ENCODE results near the gene FTSJ3.

- TF ChIP-seq ZNF280D (CRISPR knock-in tag; IDR thresholded peaks at IDR 0.05) (no peak), EP300 (IDR thresholded peaks at IDR 0.05; ENCODE audit: low read depth in 2 of 2, low read length in 2 of 2) (no peak), EP300 (CRISPR knock-in tag; IDR thresholded peaks at IDR 0.05; ENCODE audit: borderline replicate concordance) (no peak), POLR2A (IDR thresholded peaks at IDR 0.05; ENCODE audit: insufficient read depth in 1 of 2, low read depth in 2 of 2, low read length in 2 of 2) (no peak), GATA4 (IDR thresholded peaks at IDR 0.05; ENCODE audit: borderline replicate concordance, low read depth) (no peak), GTF2F1 (IDR thresholded peaks at IDR 0.05; ENCODE audit: low read length) (no peak), PHF8 (CRISPR knock-in tag; IDR thresholded peaks at IDR 0.05) (peak; percentile 55; the same call in 1 of the 2 replicates), AKNA (CRISPR knock-in tag; IDR thresholded peaks at IDR 0.05; ENCODE audit: borderline replicate concordance) (no peak), MAFG (CRISPR knock-in tag; IDR thresholded peaks at IDR 0.05) (no peak), TCF7 (IDR thresholded peaks at IDR 0.05; ENCODE audit: low read depth) (no peak), FOXP4 (CRISPR knock-in tag; IDR thresholded peaks at IDR 0.05) (no peak), PHB2 (IDR thresholded peaks at IDR 0.05; ENCODE audit: partially characterized antibody) (no peak)
- TF ChIP-seq, protein P1, sequence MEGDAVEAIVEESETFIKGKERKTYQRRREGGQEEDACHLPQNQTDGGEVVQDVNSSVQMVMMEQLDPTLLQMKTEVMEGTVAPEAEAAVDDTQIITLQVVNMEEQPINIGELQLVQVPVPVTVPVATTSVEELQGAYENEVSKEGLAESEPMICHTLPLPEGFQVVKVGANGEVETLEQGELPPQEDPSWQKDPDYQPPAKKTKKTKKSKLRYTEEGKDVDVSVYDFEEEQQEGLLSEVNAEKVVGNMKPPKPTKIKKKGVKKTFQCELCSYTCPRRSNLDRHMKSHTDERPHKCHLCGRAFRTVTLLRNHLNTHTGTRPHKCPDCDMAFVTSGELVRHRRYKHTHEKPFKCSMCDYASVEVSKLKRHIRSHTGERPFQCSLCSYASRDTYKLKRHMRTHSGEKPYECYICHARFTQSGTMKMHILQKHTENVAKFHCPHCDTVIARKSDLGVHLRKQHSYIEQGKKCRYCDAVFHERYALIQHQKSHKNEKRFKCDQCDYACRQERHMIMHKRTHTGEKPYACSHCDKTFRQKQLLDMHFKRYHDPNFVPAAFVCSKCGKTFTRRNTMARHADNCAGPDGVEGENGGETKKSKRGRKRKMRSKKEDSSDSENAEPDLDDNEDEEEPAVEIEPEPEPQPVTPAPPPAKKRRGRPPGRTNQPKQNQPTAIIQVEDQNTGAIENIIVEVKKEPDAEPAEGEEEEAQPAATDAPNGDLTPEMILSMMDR (CRISPR knock-in tag; IDR thresholded peaks at IDR 0.05), result no peak
Measured at GRCh38 chr17:63842173-63842539, 14.7 kb upstream of the FTSJ3 start.

All from HepG2 (cell line).